Activated T-cell treated with anti-CD3 and anti-CD28 coated beads for 1 hour (primary cell): ENCODE measurements around the gene SLCO4C1.

Experiments used
- DNase-seq: peaks from one replicate; pipeline ENCODE4 v3.0.0-alpha.2; 2020; ENCODE audit warnings: low read depth

Gene SLCO4C1

GRCh38 chr5:102270036-102270435 lies 26.0 kb downstream of the SLCO4C1 start:
- no peak for DNase-seq

- DNase-seq, result no peak
These were observed 33.4 kb downstream of the SLCO4C1 start for GRCh38 chr5:102262688-102263087.

GRCh38 chr5:102249381-102249780 lies 46.7 kb downstream of the SLCO4C1 start:
- DNase-seq, result no peak

- no peak for DNase-seq
These were observed 52.9 kb downstream of the SLCO4C1 start for GRCh38 chr5:102243213-102243612.

GRCh38 chr5:102241809-102242421 lies 54.2 kb downstream of the SLCO4C1 start:
- DNase-seq, result no peak

GRCh38 chr5:102231693-102232619 lies 64.1 kb downstream of the SLCO4C1 start:
- no peak for DNase-seq

GRCh38 chr5:102229685-102230084 lies 66.4 kb downstream of the SLCO4C1 start:
- no peak for DNase-seq

- DNase-seq, result no peak
These were observed 69.8 kb downstream of the SLCO4C1 start for GRCh38 chr5:102226321-102226720.

- DNase-seq, result no peak
These were observed 72.3 kb downstream of the SLCO4C1 start for GRCh38 chr5:102223542-102224477.

GRCh38 chr5:102222772-102223171 lies 73.3 kb downstream of the SLCO4C1 start:
- no peak for DNase-seq

GRCh38 chr5:102221949-102222348 lies 74.1 kb downstream of the SLCO4C1 start:
- no peak for DNase-seq

- no peak for DNase-seq
These were observed 77.9 kb downstream of the SLCO4C1 start for GRCh38 chr5:102218159-102218558.

GRCh38 chr5:102216678-102217077 lies 79.4 kb downstream of the SLCO4C1 start:
- DNase-seq, result no peak

GRCh38 chr5:102211165-102211564 lies 84.9 kb downstream of the SLCO4C1 start:
- DNase-seq, result no peak

GRCh38 chr5:102200861-102201260 lies 95.2 kb downstream of the SLCO4C1 start:
- DNase-seq, result no peak

GRCh38 chr5:102196481-102196880 lies 99.6 kb downstream of the SLCO4C1 start:
- no peak for DNase-seq
